Loucy (cell line): Measurements from ENCODE around the gene MET.

Source experiments
- H2AFZ ChIP-seq: fragments of 200-600 bp; sonication (generic); 2 replicates; pipeline ENCODE4 v1.6.0; 2016; ENCODE audit warnings: antibody characterized with exemption, mild to moderate bottlenecking, low read length, moderate library complexity
- H3F3A ChIP-seq: fragments of 200-600 bp; 2 replicates; pipeline ENCODE4 v1.6.0; 2016; ENCODE audit warnings: antibody characterized with exemption, low read depth, mild to moderate bottlenecking
- H3K27me3 ChIP-seq: fragments of 200-600 bp; sonication (generic); 2 replicates; pipeline ENCODE4 v1.6.1; 2014; ENCODE audit warnings: low read length, mild to moderate bottlenecking; ENCODE audit not compliant: insufficient read depth, poor library complexity, severe bottlenecking
- H3K36me3 ChIP-seq: fragments of 200-600 bp; sonication (generic); 2 replicates; pipeline ENCODE4 v1.6.1; 2016; ENCODE audit warnings: low read length; ENCODE audit not compliant: insufficient read depth
- H3K4me1 ChIP-seq: fragments of 200-600 bp; sonication (generic); 2 replicates; pipeline ENCODE4 v1.5.1; 2014; ENCODE audit warnings: low read length, mild to moderate bottlenecking; ENCODE audit not compliant: insufficient read depth, poor library complexity, severe bottlenecking
- H3K4me2 ChIP-seq: fragments of 200-600 bp; sonication (generic); 2 replicates; pipeline ENCODE4 v1.6.0; 2014; ENCODE audit warnings: antibody characterized with exemption, low read length, low read depth, mild to moderate bottlenecking; ENCODE audit not compliant: poor library complexity, severe bottlenecking
- H3K4me3 ChIP-seq: fragments of 200-600 bp; sonication (generic); 2 replicates; pipeline ENCODE4 v1.5.1; 2014; ENCODE audit warnings: low read length, mild to moderate bottlenecking, mixed read lengths; ENCODE audit not compliant: poor library complexity, severe bottlenecking
- H3K79me2 ChIP-seq: fragments of 200-600 bp; sonication (generic); 2 replicates; pipeline ENCODE4 v1.6.1; 2014; ENCODE audit warnings: low read length; ENCODE audit not compliant: insufficient read depth
- H3K9ac ChIP-seq: fragments of 200-600 bp; sonication (generic); 2 replicates; pipeline ENCODE4 v1.6.0; 2014; ENCODE audit warnings: mild to moderate bottlenecking, low read depth, low read length, moderate library complexity; ENCODE audit not compliant: poor library complexity, severe bottlenecking
- H3K9me2 ChIP-seq: fragments of 200-600 bp; sonication (generic); replicated peaks from 2 replicates; pipeline ENCODE4 v1.6.1; 2016; ENCODE audit warnings: low read depth, low read length, mixed read lengths
- H3K9me3 ChIP-seq: fragments of 200-600 bp; sonication (generic); 2 replicates; pipeline ENCODE4 v1.6.1; 2014; ENCODE audit warnings: mild to moderate bottlenecking, antibody characterized with exemption, low read length, low read depth; ENCODE audit not compliant: insufficient read depth
- H4K20me1 ChIP-seq: fragments of 200-600 bp; sonication (generic); 2 replicates; pipeline ENCODE4 v1.6.0; 2014; ENCODE audit warnings: antibody characterized with exemption, low read length, mild to moderate bottlenecking; ENCODE audit not compliant: insufficient read depth, poor library complexity, severe bottlenecking
- EZH2phosphoT487 ChIP-seq: fragments of 200-600 bp; IDR thresholded peaks from 2 replicates; pipeline ENCODE4 v1.6.1; 2018; ENCODE audit warnings: antibody characterized with exemption, mild to moderate bottlenecking, moderate library complexity, borderline replicate concordance
- TF ChIP-seq, protein P1 (sequence below): fragments of 200-600 bp; sonication (generic); conservative IDR thresholded peaks from 2 replicates; pipeline ENCODE4 v1.5.1; 2014; ENCODE audit warnings: mild to moderate bottlenecking, antibody characterized with exemption, low read length

Gene MET

DNA sequence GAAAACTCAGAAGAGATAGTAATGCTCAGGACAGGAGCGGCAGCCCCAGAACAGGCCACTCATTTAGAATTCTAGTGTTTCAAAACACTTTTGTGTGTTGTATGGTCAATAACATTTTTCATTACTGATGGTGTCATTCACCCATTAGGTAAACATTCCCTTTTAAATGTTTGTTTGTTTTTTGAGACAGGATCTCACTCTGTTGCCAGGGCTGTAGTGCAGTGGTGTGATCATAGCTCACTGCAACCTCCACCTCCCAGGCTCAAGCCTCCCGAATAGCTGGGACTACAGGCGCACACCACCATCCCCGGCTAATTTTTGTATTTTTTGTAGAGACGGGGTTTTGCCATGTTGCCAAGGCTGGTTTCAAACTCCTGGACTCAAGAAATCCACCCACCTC is 124.5 kb downstream of the MET start:
- H3F3A ChIP-seq = no peaks in the 10 kb centered on the region
- H3K27me3 ChIP-seq = no peaks in the 10 kb centered on the region
- no peaks in the 10 kb centered on the region for H3K9me3 ChIP-seq
- H3K79me2 ChIP-seq = no peaks in the 10 kb centered on the region
- no peaks in the 10 kb centered on the region for H3K9me2 ChIP-seq
- TF ChIP-seq, protein P1, sequence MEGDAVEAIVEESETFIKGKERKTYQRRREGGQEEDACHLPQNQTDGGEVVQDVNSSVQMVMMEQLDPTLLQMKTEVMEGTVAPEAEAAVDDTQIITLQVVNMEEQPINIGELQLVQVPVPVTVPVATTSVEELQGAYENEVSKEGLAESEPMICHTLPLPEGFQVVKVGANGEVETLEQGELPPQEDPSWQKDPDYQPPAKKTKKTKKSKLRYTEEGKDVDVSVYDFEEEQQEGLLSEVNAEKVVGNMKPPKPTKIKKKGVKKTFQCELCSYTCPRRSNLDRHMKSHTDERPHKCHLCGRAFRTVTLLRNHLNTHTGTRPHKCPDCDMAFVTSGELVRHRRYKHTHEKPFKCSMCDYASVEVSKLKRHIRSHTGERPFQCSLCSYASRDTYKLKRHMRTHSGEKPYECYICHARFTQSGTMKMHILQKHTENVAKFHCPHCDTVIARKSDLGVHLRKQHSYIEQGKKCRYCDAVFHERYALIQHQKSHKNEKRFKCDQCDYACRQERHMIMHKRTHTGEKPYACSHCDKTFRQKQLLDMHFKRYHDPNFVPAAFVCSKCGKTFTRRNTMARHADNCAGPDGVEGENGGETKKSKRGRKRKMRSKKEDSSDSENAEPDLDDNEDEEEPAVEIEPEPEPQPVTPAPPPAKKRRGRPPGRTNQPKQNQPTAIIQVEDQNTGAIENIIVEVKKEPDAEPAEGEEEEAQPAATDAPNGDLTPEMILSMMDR = no peak
- TF ChIP-seq EZH2phosphoT487 = no peak
- H2AFZ ChIP-seq = no peak overlapping the region
- no peaks in the 10 kb centered on the region for H3K4me1 ChIP-seq
- H3K4me3 ChIP-seq = no peak overlapping the region
- H4K20me1 ChIP-seq = no peaks in the 10 kb centered on the region
- H3K9ac ChIP-seq = no peak overlapping the region
- H3K4me2 ChIP-seq = no peak overlapping the region
- no peaks in the 10 kb centered on the region for H3K36me3 ChIP-seq

DNA sequence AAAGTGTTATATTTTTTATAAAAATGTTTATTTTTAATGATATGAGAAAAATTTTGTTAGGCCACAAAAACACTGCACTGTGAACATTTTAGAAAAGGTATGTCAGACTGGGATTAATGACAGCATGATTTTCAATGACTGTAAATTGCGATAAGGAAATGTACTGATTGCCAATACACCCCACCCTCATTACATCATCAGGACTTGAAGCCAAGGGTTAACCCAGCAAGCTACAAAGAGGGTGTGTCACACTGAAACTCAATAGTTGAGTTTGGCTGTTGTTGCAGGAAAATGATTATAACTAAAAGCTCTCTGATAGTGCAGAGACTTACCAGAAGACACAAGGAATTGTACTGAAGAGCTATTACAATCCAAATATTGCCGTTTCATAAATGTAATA is 125.6 kb downstream of the MET start:
- Histone ChIP-seq H3K4me3 (no peak overlapping the region), H4K20me1 (no peaks in the 10 kb centered on the region), H3F3A (no peaks in the 10 kb centered on the region), H2AFZ (no peak overlapping the region), H3K4me1 (no peaks in the 10 kb centered on the region), H3K36me3 (no peaks in the 10 kb centered on the region), H3K27me3 (no peaks in the 10 kb centered on the region), H3K9me3 (no peaks in the 10 kb centered on the region), H3K79me2 (no peaks in the 10 kb centered on the region), H3K4me2 (no peak overlapping the region), H3K9me2 (no peaks in the 10 kb centered on the region), H3K9ac (no peak overlapping the region)
- TF ChIP-seq EZH2phosphoT487 = no peak
- TF ChIP-seq, protein P1 = no peak

DNA sequence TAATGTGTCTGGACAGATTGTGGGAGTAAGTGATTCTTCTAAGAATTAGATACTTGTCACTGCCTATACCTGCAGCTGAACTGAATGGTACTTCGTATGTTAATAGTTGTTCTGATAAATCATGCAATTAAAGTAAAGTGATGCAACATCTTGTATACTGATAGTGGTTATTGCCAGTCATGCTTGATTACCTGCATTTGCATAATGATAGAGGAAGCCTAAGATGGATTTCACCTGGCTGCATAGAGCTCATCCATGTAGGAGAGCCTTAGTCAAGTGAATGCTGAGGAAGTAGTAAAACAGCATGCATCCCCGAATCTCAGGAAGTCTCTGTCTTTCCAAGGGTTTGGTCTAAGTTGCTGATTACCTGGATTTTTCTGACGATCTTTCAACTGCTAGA is 126.2 kb downstream of the MET start:
- H3K27me3 ChIP-seq = no peaks in the 10 kb centered on the region
- no peaks in the 10 kb centered on the region for H3K9me3 ChIP-seq
- no peak overlapping the region for H3K4me2 ChIP-seq
- H3K4me1 ChIP-seq = peaks cover 3% of the 10 kb centered on the region
- H3K36me3 ChIP-seq = no peaks in the 10 kb centered on the region
- H3K79me2 ChIP-seq = no peaks in the 10 kb centered on the region
- TF ChIP-seq, protein P1 = no peak
- no peak for TF ChIP-seq EZH2phosphoT487
- H3F3A ChIP-seq = no peaks in the 10 kb centered on the region
- no peaks in the 10 kb centered on the region for H3K9me2 ChIP-seq
- H4K20me1 ChIP-seq = no peaks in the 10 kb centered on the region
- no peak overlapping the region for H3K4me3 ChIP-seq
- no peak overlapping the region for H3K9ac ChIP-seq
- H2AFZ ChIP-seq = no peak overlapping the region
